ENCODE data around the gene MAP4K4.

DNA sequence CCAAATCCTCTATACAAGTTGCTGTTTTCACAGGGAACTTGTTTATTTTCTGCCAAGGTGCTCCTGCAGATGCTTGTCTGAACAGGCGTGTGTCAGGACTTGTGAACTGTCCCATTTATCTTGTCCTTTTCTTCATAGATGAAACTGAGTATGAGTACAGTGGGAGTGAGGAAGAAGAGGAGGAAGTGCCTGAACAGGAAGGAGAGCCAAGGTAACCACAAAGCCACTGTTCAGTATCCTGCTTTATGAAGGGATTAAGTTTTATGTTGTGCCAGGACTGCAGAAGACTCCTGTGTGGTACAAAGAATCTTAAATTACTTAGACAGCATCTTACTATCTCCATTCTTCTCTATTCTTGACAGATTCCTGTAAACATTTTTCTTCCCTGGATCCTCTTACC, 145.0 kb downstream of the MAP4K4 start:
- TF ChIP-seq POLR2A (IDR thresholded peaks at IDR 0.05; ENCODE audit: low read length) (no peak), GATA1 (IDR thresholded peaks at IDR 0.05; ENCODE audit: low read depth, low read length) (no peak)

Data from erythroblast (primary cell).